ENCODE results near the gene FDX1.

GRCh38 chr11:110415081-110415480 is 14.7 kb upstream of the FDX1 start:
- TF ChIP-seq FOSB (CRISPR knock-in tag; IDR thresholded peaks at IDR 0.05) = no peak
- TF ChIP-seq BHLHE40 (IDR thresholded peaks at IDR 0.05; ENCODE audit: low read depth, low read length) = no peak
- no peak for TF ChIP-seq EP300 (IDR thresholded peaks at IDR 0.05)
- TF ChIP-seq CTCF (IDR thresholded peaks at IDR 0.05) = no peak
- TF ChIP-seq POLR2A (IDR thresholded peaks at IDR 0.05; ENCODE audit: low read length) = no peak
- TF ChIP-seq RARB (CRISPR knock-in tag; IDR thresholded peaks at IDR 0.05) = no peak
- no peak for TF ChIP-seq PBX3 (IDR thresholded peaks at IDR 0.05)
- no peak for TF ChIP-seq NR3C1 (IDR thresholded peaks at IDR 0.05)
- TF ChIP-seq ELK1 (IDR thresholded peaks at IDR 0.05; ENCODE audit: low read depth, low read length) = no peak

All from A549 (cell line).